GM21576 (cell line): ENCODE data around the gene SLC43A2.
"Not testable (repeated sequence)": the region's sequence is repeated elsewhere in the genome, so short reads cannot be mapped to it uniquely, and the experiment has no call there.

Experiments
- ATAC-seq: cut with Tn5 transposase; IDR thresholded peaks from one replicate; pipeline ENCODE4 v1.9.1; 2021; ENCODE audit warnings: mild to moderate bottlenecking, moderate library complexity; ENCODE audit not compliant: unreplicated experiment

The SLC43A2 gene

GRCh38 chr17:1627982-1628855 lies at the start of gene SLC43A2:
TSS of gene SLC43A2 (minus strand) at chr17:1628834. CDS start at chr17:1627874, 960 bp downstream.
- ATAC-seq = peak; percentile 50

GRCh38 chr17:1676401-1676800 lies 47.8 kb upstream of the SLC43A2 start:
- no peak for ATAC-seq

GRCh38 chr17:1673041-1673785 lies 44.6 kb upstream of the SLC43A2 start:
- ATAC-seq = no peak

- ATAC-seq = not testable (repeated sequence)
Measured at GRCh38 chr17:1663934-1664333, 35.3 kb upstream of the SLC43A2 start.

GRCh38 chr17:1661045-1661444 lies 32.4 kb upstream of the SLC43A2 start:
- no peak for ATAC-seq

GRCh38 chr17:1658100-1658499 lies 29.5 kb upstream of the SLC43A2 start:
- no peak for ATAC-seq

GRCh38 chr17:1653735-1654134 lies 25.1 kb upstream of the SLC43A2 start:
- ATAC-seq = no peak

- ATAC-seq = not testable (repeated sequence)
Measured at GRCh38 chr17:1652794-1653193, 24.2 kb upstream of the SLC43A2 start.

- no peak for ATAC-seq
Measured at GRCh38 chr17:1651559-1651844, 22.9 kb upstream of the SLC43A2 start.

- no peak for ATAC-seq
Measured at GRCh38 chr17:1650731-1651558, 22.3 kb upstream of the SLC43A2 start.

GRCh38 chr17:1649844-1650501 lies 21.3 kb upstream of the SLC43A2 start, which contains the start of gene RILP:
TSS of gene RILP (minus strand) at chr17:1649866. CDS start at chr17:1649804, 62 bp downstream.
- no peak for ATAC-seq

GRCh38 chr17:1648963-1649843 lies 20.6 kb upstream of the SLC43A2 start:
- peak; percentile 49 for ATAC-seq

- no peak for ATAC-seq
Measured at GRCh38 chr17:1648173-1648962, 19.7 kb upstream of the SLC43A2 start.

- ATAC-seq = no peak
Measured at GRCh38 chr17:1647802-1648171, 19.2 kb upstream of the SLC43A2 start.

GRCh38 chr17:1646199-1646875 lies 17.7 kb upstream of the SLC43A2 start:
- no peak for ATAC-seq

GRCh38 chr17:1645207-1646171 lies 16.9 kb upstream of the SLC43A2 start, which contains the start of gene SCARF1:
TSS of gene SCARF1 (minus strand) at chr17:1645732. CDS start at chr17:1645697, 35 bp downstream.
- ATAC-seq = no peak
